ENCODE results near the gene TLL1. TPM values are rescaled to one million over a fixed set of nuclear protein-coding genes. Genes with fewer than 3 reads are reported as not detected.

The TLL1 gene
- total RNA-seq, 1 experiment from 2014 or later = 0.46 TPM

DNA sequence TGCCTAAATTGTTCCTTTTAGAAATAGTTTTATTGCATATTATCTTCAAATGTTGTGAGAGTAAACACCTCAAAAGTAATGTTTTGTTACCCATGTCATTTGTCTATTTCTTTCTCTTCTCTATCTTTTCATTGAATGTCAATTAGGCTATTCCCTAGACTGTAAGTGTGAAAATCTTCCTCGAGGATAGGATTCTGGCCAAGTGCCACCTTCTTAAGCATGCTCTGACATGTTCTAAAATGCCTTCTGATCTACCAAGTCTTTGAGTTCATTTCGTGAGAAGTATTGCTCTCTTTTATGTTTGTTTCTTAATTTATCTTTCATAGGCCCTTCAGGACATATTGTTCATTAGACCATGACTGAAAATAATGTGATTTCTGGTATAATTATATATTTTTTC, 44.1 kb upstream of the TLL1 start:
- H3K9me3 ChIP-seq (ENCODE audit: insufficient read depth, low read depth) = no peaks in the 10 kb centered on the region
- BruUV-seq (replicated peaks) = no TSS peak
- no peaks in the 10 kb centered on the region for H4K20me1 ChIP-seq (ENCODE audit: insufficient read depth)
- H3F3A ChIP-seq (ENCODE audit: insufficient read depth, low read depth) = no peaks in the 10 kb centered on the region
- TF ChIP-seq, protein P1, sequence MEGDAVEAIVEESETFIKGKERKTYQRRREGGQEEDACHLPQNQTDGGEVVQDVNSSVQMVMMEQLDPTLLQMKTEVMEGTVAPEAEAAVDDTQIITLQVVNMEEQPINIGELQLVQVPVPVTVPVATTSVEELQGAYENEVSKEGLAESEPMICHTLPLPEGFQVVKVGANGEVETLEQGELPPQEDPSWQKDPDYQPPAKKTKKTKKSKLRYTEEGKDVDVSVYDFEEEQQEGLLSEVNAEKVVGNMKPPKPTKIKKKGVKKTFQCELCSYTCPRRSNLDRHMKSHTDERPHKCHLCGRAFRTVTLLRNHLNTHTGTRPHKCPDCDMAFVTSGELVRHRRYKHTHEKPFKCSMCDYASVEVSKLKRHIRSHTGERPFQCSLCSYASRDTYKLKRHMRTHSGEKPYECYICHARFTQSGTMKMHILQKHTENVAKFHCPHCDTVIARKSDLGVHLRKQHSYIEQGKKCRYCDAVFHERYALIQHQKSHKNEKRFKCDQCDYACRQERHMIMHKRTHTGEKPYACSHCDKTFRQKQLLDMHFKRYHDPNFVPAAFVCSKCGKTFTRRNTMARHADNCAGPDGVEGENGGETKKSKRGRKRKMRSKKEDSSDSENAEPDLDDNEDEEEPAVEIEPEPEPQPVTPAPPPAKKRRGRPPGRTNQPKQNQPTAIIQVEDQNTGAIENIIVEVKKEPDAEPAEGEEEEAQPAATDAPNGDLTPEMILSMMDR (conservative IDR thresholded peaks at IDR 0.05) = no peak
- TF ChIP-seq EZH2 (IDR thresholded peaks at IDR 0.05; ENCODE audit: low read depth) = no peak
- no peak overlapping the region for H3K27ac ChIP-seq
- H3K4me3 ChIP-seq = no peak overlapping the region
- no peak overlapping the region for H2AFZ ChIP-seq
- DNase-seq = no peak
- no peak overlapping the region for H3K4me2 ChIP-seq
- H3K79me2 ChIP-seq (ENCODE audit: low read depth) = no peaks in the 10 kb centered on the region
- H3K4me1 ChIP-seq (replicated peaks; ENCODE audit: insufficient read depth) = no peaks in the 10 kb centered on the region
- ChIA-PET CTCF (no interaction called here), POLR2A (ENCODE audit: unreplicated experiment) (no interaction called here)
- intact Hi-C loops (cut with micrococcal nuclease; ENCODE audit: unreplicated experiment) = no loop called here
- H3K9me2 ChIP-seq (ENCODE audit: insufficient read depth) = no peaks in the 10 kb centered on the region
- H3K36me3 ChIP-seq (ENCODE audit: low read depth) = no peaks in the 10 kb centered on the region
- no peaks in the 10 kb centered on the region for H3K27me3 ChIP-seq (ENCODE audit: insufficient read depth, low read depth)

DNA sequence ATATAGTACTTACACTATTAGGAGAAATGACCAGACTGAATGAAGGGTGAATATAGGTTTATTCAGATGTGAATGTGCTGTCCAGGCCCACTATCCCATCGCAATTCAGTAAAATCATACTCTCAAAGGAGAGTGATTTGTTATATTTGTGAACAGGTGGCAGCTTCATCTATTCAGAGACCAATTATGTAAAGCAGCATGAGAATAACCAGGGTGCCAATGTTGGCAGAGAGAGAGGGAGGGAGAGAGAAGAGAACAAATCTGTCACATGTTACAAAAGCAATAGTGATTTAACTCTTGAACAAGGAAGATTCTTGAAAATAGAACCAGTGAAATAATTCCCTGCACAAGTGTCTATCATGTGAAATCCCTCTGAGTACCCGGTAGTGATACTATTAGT, 38.9 kb upstream of the TLL1 start:
- Histone ChIP-seq H3K9me2 (ENCODE audit: insufficient read depth) (no peaks in the 10 kb centered on the region), H3K79me2 (ENCODE audit: low read depth) (no peaks in the 10 kb centered on the region), H3K4me1 (replicated peaks; ENCODE audit: insufficient read depth) (no peaks in the 10 kb centered on the region), H3F3A (ENCODE audit: insufficient read depth, low read depth) (no peaks in the 10 kb centered on the region), H3K4me3 (no peak overlapping the region), H2AFZ (no peak overlapping the region), H3K9me3 (ENCODE audit: insufficient read depth, low read depth) (no peaks in the 10 kb centered on the region), H3K27me3 (ENCODE audit: insufficient read depth, low read depth) (no peaks in the 10 kb centered on the region), H3K4me2 (no peak overlapping the region), H4K20me1 (ENCODE audit: insufficient read depth) (no peaks in the 10 kb centered on the region), H3K27ac (no peak overlapping the region), H3K36me3 (ENCODE audit: low read depth) (no peaks in the 10 kb centered on the region)
- DNase-seq = no peak
- POLR2A ChIA-PET (ENCODE audit: unreplicated experiment) = no interaction called here
- TF ChIP-seq EZH2 (IDR thresholded peaks at IDR 0.05; ENCODE audit: low read depth) = no peak
- TF ChIP-seq, protein P1 (conservative IDR thresholded peaks at IDR 0.05) = no peak
- intact Hi-C loops (cut with micrococcal nuclease; ENCODE audit: unreplicated experiment) = no loop called here
- BruUV-seq (replicated peaks) = no TSS peak
- CTCF ChIA-PET = no interaction called here

DNA sequence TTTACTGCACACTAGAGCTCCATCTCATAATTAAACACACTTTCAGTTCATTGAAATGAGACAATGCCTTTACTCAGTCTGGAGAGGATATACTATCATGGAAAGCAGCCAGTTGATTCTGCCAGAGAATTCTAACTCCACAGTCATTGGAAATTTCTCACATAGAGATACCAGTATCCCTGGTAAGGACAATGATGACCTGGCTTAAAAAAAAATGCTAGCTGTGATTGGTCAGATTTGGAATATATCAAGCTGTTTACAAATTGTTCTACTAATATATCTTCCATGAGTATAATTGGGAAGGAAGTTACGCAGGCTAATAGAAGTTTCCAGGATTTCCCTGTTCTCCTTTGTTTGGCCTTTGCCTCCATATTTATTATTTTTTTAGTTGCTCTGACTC, 34.5 kb upstream of the TLL1 start:
- Histone ChIP-seq H3K4me1 (replicated peaks; ENCODE audit: insufficient read depth) (no peaks in the 10 kb centered on the region), H3K9me2 (ENCODE audit: insufficient read depth) (no peaks in the 10 kb centered on the region), H3F3A (ENCODE audit: insufficient read depth, low read depth) (no peaks in the 10 kb centered on the region), H3K9me3 (ENCODE audit: insufficient read depth, low read depth) (no peaks in the 10 kb centered on the region), H3K4me3 (no peak overlapping the region), H2AFZ (no peak overlapping the region), H3K27ac (no peak overlapping the region), H3K79me2 (ENCODE audit: low read depth) (no peaks in the 10 kb centered on the region), H3K4me2 (no peak overlapping the region), H3K36me3 (ENCODE audit: low read depth) (no peaks in the 10 kb centered on the region), H4K20me1 (ENCODE audit: insufficient read depth) (no peaks in the 10 kb centered on the region), H3K27me3 (ENCODE audit: insufficient read depth, low read depth) (no peaks in the 10 kb centered on the region)
- TF ChIP-seq, protein P1 (conservative IDR thresholded peaks at IDR 0.05) = no peak
- no peak for TF ChIP-seq EZH2 (IDR thresholded peaks at IDR 0.05; ENCODE audit: low read depth)
- CTCF ChIA-PET = no interaction called here
- POLR2A ChIA-PET (ENCODE audit: unreplicated experiment) = no interaction called here
- DNase-seq = no peak
- intact Hi-C loops (cut with micrococcal nuclease; ENCODE audit: unreplicated experiment) = no loop called here
- BruUV-seq (replicated peaks) = no TSS peak

Measured in PC-9 (cell line).